PC-3 (cell line): ENCODE measurements around the gene PTMS.

Source experiments
- CTCF ChIP-seq: fragments of 300-600 bp; sonication (generic); conservative IDR thresholded peaks from 2 replicates; pipeline ENCODE4 v1.5.1; 2017; ENCODE audit warnings: antibody characterized with exemption, low read depth, mild to moderate bottlenecking, low read length
- EZH2 ChIP-seq: fragments of 300-600 bp; sonication (generic); IDR thresholded peaks from one replicate; pipeline ENCODE4 v1.6.1; 2017; ENCODE audit warnings: antibody characterized with exemption, mild to moderate bottlenecking, low read length; ENCODE audit not compliant: unreplicated experiment
- EZH2phosphoT487 ChIP-seq: fragments of 300-600 bp; sonication (generic); IDR thresholded peaks from 2 replicates; pipeline ENCODE4 v1.6.1; 2018; ENCODE audit warnings: mild to moderate bottlenecking, antibody characterized with exemption, low read length, borderline replicate concordance

GRCh38 chr12:6775185-6776174 lies 9.3 kb downstream of the PTMS start:
- TF ChIP-seq CTCF (no peak), EZH2phosphoT487 (no peak), EZH2 (no peak)
